ENCODE measurements around the gene SNAPIN. TPM values are rescaled to one million over a fixed set of nuclear protein-coding genes. Genes with fewer than 3 reads are reported as not detected.

SNAPIN gene
- total RNA-seq, 4 donors from 2014 or later, result 39.9 to 61.2 (median 51.1) TPM

GRCh38 chr1:153705484-153705883 lies 47.0 kb downstream of the SNAPIN start:
- no peaks in the 10 kb centered on the region for H3K36me3 ChIP-seq
- TF ChIP-seq POLR2A (IDR thresholded peaks at IDR 0.05) (no peak), CTCF (IDR thresholded peaks at IDR 0.05) (no peak)
- H3K27me3 ChIP-seq, result no peaks in the 10 kb centered on the region
- WGBS, 2 donors, result 62 to 66% methylated on average over 9 of the region's 9 CpGs
- H3K27ac ChIP-seq, result no peak overlapping the region
- no peak overlapping the region for H3K4me3 ChIP-seq
- H3K9me3 ChIP-seq, result no peaks in the 10 kb centered on the region
- no peak for DNase-seq
- H3K4me1 ChIP-seq, result no peaks in the 10 kb centered on the region
- intact Hi-C loops (cut with DNase I), result no loop called here

GRCh38 chr1:153711026-153711425 lies 52.5 kb downstream of the SNAPIN start:
- Histone ChIP-seq H3K27ac (no peak overlapping the region), H3K4me3 (no peak overlapping the region), H3K9me3 (no peaks in the 10 kb centered on the region), H3K36me3 (no peaks in the 10 kb centered on the region), H3K27me3 (no peaks in the 10 kb centered on the region), H3K4me1 (no peaks in the 10 kb centered on the region)
- no peak for DNase-seq
- TF ChIP-seq POLR2A (IDR thresholded peaks at IDR 0.05), result no peak
- no peak for TF ChIP-seq CTCF (IDR thresholded peaks at IDR 0.05)
- WGBS, 2 donors, result 48 to 57% methylated on average over 5 to 7 of the region's 7 CpGs
- intact Hi-C loops (cut with DNase I), result no loop called here

Small RNA genes within 50 kb of the gene (small RNA-seq; reads per million reads assigned to genes)
- gene MIR8083 (0 reads per million in 4 donors), gene RN7SL372P (0 reads per million in 4 donors)

Other genes with a start within 250 kb of the SNAPIN start
- gene S100A7A, start 242.2 kb upstream of the SNAPIN start, total RNA-seq, result 10 to 100 TPM in 1 of 4 donors, 1 to 10 TPM in 2, not detected in 1; 6.7 to 72.9 (median 8.1) TPM
- gene S100A7, start 198.1 kb upstream of the SNAPIN start, total RNA-seq, result 1,000 to 10,000 TPM in 2 of 4 donors, 100 to 1,000 TPM in 1, 1 to 10 TPM in 1; 8.8 to 9,163 (median 3,171) TPM
- 100 to 1,000 TPM; 270 to 943 (median 394) TPM for gene S100A6, start 122.7 kb upstream of the SNAPIN start, total RNA-seq
- not detected for gene S100A5, start 117.8 kb upstream of the SNAPIN start, total RNA-seq
- 100 to 1,000 TPM in 2 of 4 donors, 10 to 100 TPM in 2; 58.6 to 205 (median 122) TPM for gene S100A4, start 112.9 kb upstream of the SNAPIN start, total RNA-seq
- gene S100A3, start 109.4 kb upstream of the SNAPIN start, total RNA-seq, result 10 to 100 TPM in 1 of 4 donors, 1 to 10 TPM in 3; 1.2 to 16.5 (median 9.2) TPM
- 1,000 to 10,000 TPM in 3 of 4 donors, 100 to 1,000 TPM in 1; 949 to 3,544 (median 1,180) TPM for gene S100A2, start 92.9 kb upstream of the SNAPIN start, total RNA-seq
- gene S100A16, start 45.6 kb upstream of the SNAPIN start, total RNA-seq, result 1,000 to 10,000 TPM; 1,372 to 2,409 (median 2,158) TPM
- 1,000 to 10,000 TPM; 1,580 to 2,481 (median 2,030) TPM for gene S100A14, start 42.4 kb upstream of the SNAPIN start, total RNA-seq
- 10 to 100 TPM; 44.4 to 63.3 (median 55.7) TPM for gene S100A13, start 31.2 kb upstream of the SNAPIN start, total RNA-seq
- 1 to 10 TPM in 1 of 4 donors, not detected in 3; 1.8 TPM for gene S100A1, start 30.3 kb upstream of the SNAPIN start, total RNA-seq
- 10 to 100 TPM; 35.0 to 58.9 (median 47.3) TPM for gene CHTOP, start 24.6 kb upstream of the SNAPIN start, total RNA-seq
- 100 to 1,000 TPM in 3 of 4 donors, 10 to 100 TPM in 1; 78.0 to 166 (median 130) TPM for gene ILF2, start 12.3 kb downstream of the SNAPIN start, total RNA-seq
- 10 to 100 TPM in 2 of 4 donors, 1 to 10 TPM in 2; 1.8 to 15.6 (median 6.4) TPM for gene NPR1, start 20.0 kb downstream of the SNAPIN start, total RNA-seq
- gene INTS3, start 69.3 kb downstream of the SNAPIN start, total RNA-seq, result 10 to 100 TPM; 24.6 to 27.9 (median 26.2) TPM
- 10 to 100 TPM in 2 of 4 donors, 1 to 10 TPM in 2; 7.6 to 15.0 (median 11.2) TPM for gene SLC27A3, start 116.7 kb downstream of the SNAPIN start, total RNA-seq

Data from esophagus squamous epithelium (tissue), 5 donors.